ENCODE data around the gene FKBP14. TPM values are rescaled to one million over a fixed set of nuclear protein-coding genes. Genes with fewer than 3 reads are reported as not detected.

Gene FKBP14
- total RNA-seq, 1 donor from 2014 or later: 11.7 TPM

DNA sequence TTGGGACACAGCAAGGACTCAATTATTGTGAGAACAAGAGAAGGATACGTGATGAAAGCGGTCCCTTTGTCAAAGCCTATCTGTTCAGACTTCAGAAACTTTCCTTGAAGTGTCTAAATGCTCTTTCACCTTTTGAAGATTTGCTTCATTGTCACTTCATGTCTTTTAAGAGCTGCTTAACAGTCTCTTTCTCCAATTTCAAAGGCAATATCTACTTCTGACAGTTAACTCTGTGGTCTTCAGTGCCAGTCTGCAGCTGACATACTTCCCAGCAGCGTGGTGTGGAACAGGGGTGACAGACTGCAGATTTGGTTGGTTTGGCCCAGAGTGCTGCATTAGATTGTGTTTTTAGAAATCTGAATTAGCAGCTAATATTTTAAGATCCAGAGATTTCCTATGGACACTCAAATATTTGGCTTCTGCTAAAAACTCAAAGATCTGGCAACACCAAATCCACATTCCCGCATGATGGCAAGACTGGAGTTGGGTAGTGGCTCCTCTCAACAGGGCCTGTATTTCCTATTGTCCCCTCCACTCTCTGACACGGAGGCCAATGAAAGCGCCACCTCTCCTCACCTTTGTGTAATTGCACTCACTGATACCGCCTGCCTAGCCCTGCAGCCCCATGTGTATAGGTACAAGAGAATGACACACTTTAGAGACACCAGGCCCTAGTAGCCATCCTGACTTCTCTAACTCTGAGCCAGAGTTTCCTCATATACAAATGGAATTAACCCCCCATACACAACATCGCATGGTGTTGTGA lies 48.4 kb downstream of the FKBP14 start:
- Histone ChIP-seq H3K4me3 (no peak overlapping the region), H3K27ac (no peak overlapping the region), H3K9me3 (no peaks in the 10 kb centered on the region), H3K4me1 (peaks cover 7% of the 10 kb centered on the region), H3K27me3 (ENCODE audit: low read depth) (no peaks in the 10 kb centered on the region), H3K36me3 (no peaks in the 10 kb centered on the region)
- DNase-seq: no peak
- no peak for ATAC-seq
- intact Hi-C loops (cut with DNase I): no loop called here
- TF ChIP-seq CTCF (IDR thresholded peaks at IDR 0.05): no peak

DNA sequence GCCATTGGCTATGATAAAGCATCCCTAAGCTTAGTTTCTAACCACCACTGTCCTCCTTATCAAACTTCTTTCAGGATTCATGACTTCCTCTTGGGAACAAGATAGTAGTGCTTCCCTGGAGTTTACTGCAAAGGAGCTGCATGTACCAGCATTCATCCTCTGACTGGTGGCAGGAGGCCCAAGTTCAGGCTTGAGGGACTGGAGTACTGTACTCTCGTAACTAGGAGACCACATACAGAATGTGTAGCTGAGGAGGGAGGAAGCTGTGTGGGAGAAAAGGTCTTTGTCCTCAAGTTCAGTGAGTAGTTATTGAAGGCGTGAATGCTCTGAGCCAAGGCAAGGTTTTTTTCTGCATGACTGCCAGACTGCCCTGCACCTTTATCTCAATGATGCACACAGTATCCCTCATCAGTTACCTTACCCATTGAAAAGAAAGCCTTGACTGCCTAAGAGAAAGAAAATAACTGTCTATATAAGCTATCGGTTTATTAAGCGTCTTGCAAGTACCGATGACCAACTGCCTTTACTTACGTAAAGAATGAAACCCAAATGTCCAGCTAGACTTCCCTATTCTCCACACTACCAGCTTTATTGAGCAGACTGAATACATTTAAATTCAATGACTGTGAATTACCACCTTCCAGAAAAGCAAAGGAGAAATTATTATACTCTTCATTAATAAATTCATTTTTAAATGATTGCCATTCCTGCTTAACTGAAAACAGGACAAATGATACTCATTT lies 49.7 kb downstream of the FKBP14 start:
- H3K9me3 ChIP-seq: no peaks in the 10 kb centered on the region
- DNase-seq: no peak
- peak in 1 of 2 donors; percentile 38 for ATAC-seq
- intact Hi-C loops (cut with DNase I): no loop called here
- TF ChIP-seq CTCF (IDR thresholded peaks at IDR 0.05): no peak
- H3K4me3 ChIP-seq: no peak overlapping the region
- no peaks in the 10 kb centered on the region for H3K36me3 ChIP-seq
- H3K27me3 ChIP-seq (ENCODE audit: low read depth): no peaks in the 10 kb centered on the region
- peak overlapping the region; percentile 25 for H3K27ac ChIP-seq
- H3K4me1 ChIP-seq: peaks cover 10% of the 10 kb centered on the region

- TF ChIP-seq CTCF (IDR thresholded peaks at IDR 0.05): no peak
- peaks cover 12% of the 10 kb centered on the region for H3K4me1 ChIP-seq
- intact Hi-C loops (cut with DNase I): no loop called here
- H3K4me3 ChIP-seq: peak overlapping the region; percentile 16
- no peaks in the 10 kb centered on the region for H3K9me3 ChIP-seq
- peak overlapping the region; percentile 25 for H3K27ac ChIP-seq
- peak; percentile 42 to 47 for ATAC-seq
- H3K36me3 ChIP-seq: no peaks in the 10 kb centered on the region
- H3K27me3 ChIP-seq (ENCODE audit: low read depth): no peaks in the 10 kb centered on the region
- no peak for DNase-seq
Measured at GRCh38 chr7:29976266-29976665, 50.2 kb downstream of the FKBP14 start.

DNA sequence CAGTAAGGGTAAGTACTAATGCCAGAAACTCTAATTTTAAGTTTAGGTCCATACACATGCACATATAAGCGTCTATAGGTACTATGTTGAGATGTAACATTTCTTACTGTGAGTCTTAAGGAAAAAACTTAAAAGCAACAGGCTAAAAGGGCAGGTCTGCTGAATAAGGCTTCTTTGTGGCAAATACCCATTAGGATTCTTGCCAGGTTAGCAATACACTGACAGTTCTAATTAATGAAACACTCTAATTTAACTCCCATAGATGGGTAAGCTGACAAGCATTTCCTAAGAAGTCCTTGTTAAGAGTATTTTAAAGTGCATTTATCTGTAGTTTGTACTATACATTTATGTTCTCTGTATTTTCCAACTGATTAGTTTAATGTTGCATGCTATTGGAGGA lies 50.9 kb downstream of the FKBP14 start:
- Histone ChIP-seq H3K27ac (no peak overlapping the region), H3K4me3 (no peak overlapping the region), H3K4me1 (peaks cover 12% of the 10 kb centered on the region), H3K27me3 (ENCODE audit: low read depth) (no peaks in the 10 kb centered on the region), H3K9me3 (no peaks in the 10 kb centered on the region), H3K36me3 (no peaks in the 10 kb centered on the region)
- intact Hi-C loops (cut with DNase I): no loop called here
- ATAC-seq (no peak), DNase-seq (no peak)
- TF ChIP-seq CTCF (IDR thresholded peaks at IDR 0.05): no peak

- H3K4me3 ChIP-seq: no peak overlapping the region
- DNase-seq: no peak
- no peak overlapping the region for H3K27ac ChIP-seq
- intact Hi-C loops (cut with DNase I): no loop called here
- no peak for TF ChIP-seq CTCF (IDR thresholded peaks at IDR 0.05)
- no peaks in the 10 kb centered on the region for H3K27me3 ChIP-seq (ENCODE audit: low read depth)
- peaks cover 12% of the 10 kb centered on the region for H3K4me1 ChIP-seq
- ATAC-seq: no peak
- no peaks in the 10 kb centered on the region for H3K36me3 ChIP-seq
- no peaks in the 10 kb centered on the region for H3K9me3 ChIP-seq
Measured at GRCh38 chr7:29974286-29974685, 52.2 kb downstream of the FKBP14 start.

All from lower lobe of right lung (tissue), 2 donors.